Endodermal cell (in vitro differentiated cells): Measurements from ENCODE around the gene TNIK. TPM values are rescaled to one million over a fixed set of nuclear protein-coding genes. Genes with fewer than 3 reads are reported as not detected.
"Not testable (repeated sequence)": the region's sequence is repeated elsewhere in the genome, so short reads cannot be mapped to it uniquely, and the experiment has no call there.

ENCODE experiments used
- DNase-seq: peaks from one replicate; pipeline ENCODE4 v3.0.0-alpha.2; 2017
- H3K27ac ChIP-seq: 2 replicates; pipeline ENCODE4 v1.5.1; 2013; ENCODE audit warnings: mild to moderate bottlenecking, low read depth, low read length, moderate library complexity
- H3K27me3 ChIP-seq: 2 replicates; pipeline ENCODE4 v1.6.1; 2013; ENCODE audit warnings: mild to moderate bottlenecking, low read length, moderate library complexity; ENCODE audit not compliant: insufficient read depth, control insufficient read depth, poor library complexity, severe bottlenecking
- H3K36me3 ChIP-seq: 2 replicates; pipeline ENCODE4 v1.7.0; 2013; ENCODE audit warnings: mild to moderate bottlenecking, low read length, moderate library complexity; ENCODE audit not compliant: control insufficient read depth, insufficient read depth
- H3K4me1 ChIP-seq: one replicate; pipeline ENCODE4 v1.7.0; 2013; ENCODE audit warnings: low read length; ENCODE audit not compliant: control insufficient read depth, insufficient read depth
- H3K4me3 ChIP-seq: 2 replicates; pipeline ENCODE4 v1.5.1; 2013; ENCODE audit warnings: mild to moderate bottlenecking, low read length, moderate library complexity
- H3K9ac ChIP-seq: 2 replicates; pipeline ENCODE4 v1.6.1; 2013; ENCODE audit warnings: mild to moderate bottlenecking, low read length, moderate library complexity; ENCODE audit not compliant: poor library complexity, severe bottlenecking; ENCODE audit errors: extremely low read depth
- H3K9me3 ChIP-seq: 2 replicates; pipeline ENCODE4 v1.6.1; 2013; ENCODE audit warnings: mild to moderate bottlenecking, low read length, moderate library complexity; ENCODE audit not compliant: control insufficient read depth
- H3K27ac Mint-ChIP-seq: 2 replicates; pipeline ENCODE4 v1.8.0; 2020; ENCODE audit warnings: mixed read lengths
- H3K27me3 Mint-ChIP-seq: 2 replicates; pipeline ENCODE4 v1.8.0; 2021; ENCODE audit warnings: mild to moderate bottlenecking, mixed read lengths; ENCODE audit not compliant: insufficient read depth
- H3K36me3 Mint-ChIP-seq: 2 replicates; pipeline ENCODE4 v1.8.0; 2020; ENCODE audit warnings: low read depth, mixed read lengths
- H3K4me1 Mint-ChIP-seq: 2 replicates; pipeline ENCODE4 v1.8.0; 2020; ENCODE audit warnings: mixed read lengths
- H3K4me3 Mint-ChIP-seq: 2 replicates; pipeline ENCODE4 v1.8.0; 2020; ENCODE audit warnings: mild to moderate bottlenecking, moderate library complexity, mixed read lengths
- H3K9me3 Mint-ChIP-seq: 2 replicates; pipeline ENCODE4 v1.8.0; 2020; ENCODE audit warnings: mild to moderate bottlenecking, mixed read lengths
- WGBS, 2 experiments: methylation state at CpG; one replicate each; pipeline versions ENCODE4 v1.1.5 to v1.1.7; 2013; ENCODE audit warnings: missing lambda C conversion rate in 2 of 2, mixed read lengths in 1 of 2; ENCODE audit not compliant: insufficient coverage in 1 of 2, insufficient read length in 1 of 2; 5-methylcytosine and 5-hydroxymethylcytosine counted together
- total RNA-seq, 2 donors: library from RNA; stranded (reverse); fragmentation: NEBNext Ultra II Directional in 1 of 2; extraction: Animal tissue kit (Norgen Biotek cat#: 25700) in 1 of 2; gene quantifications; 2 replicates in 1 of 2; 3 replicates in 1 of 2; pipeline ENCODE4 v1.2.1, GENCODE V29; 2021
- TF ChIP-seq, protein P1 (sequence below): fragments of 200-600 bp; sonication (generic); conservative IDR thresholded peaks from 2 replicates; pipeline ENCODE4 v1.5.0; 2021; ENCODE audit warnings: antibody characterized with exemption, mild to moderate bottlenecking

TNIK gene
- total RNA-seq, 2 donors from 2014 or later: 12.2 to 14.9 TPM

- no peaks in the 10 kb centered on the region for H3K36me3 ChIP-seq
- no peak overlapping the region for H3K4me3 ChIP-seq
- no peaks in the 10 kb centered on the region for H3K9me3 ChIP-seq
- H3K9ac ChIP-seq: no peak overlapping the region
- no peaks in the 10 kb centered on the region for H3K27me3 ChIP-seq
- H3K27ac Mint-ChIP-seq: no peak overlapping the region
- peaks cover 8% of the 10 kb centered on the region for H3K4me1 Mint-ChIP-seq
- H3K4me1 ChIP-seq: no peaks in the 10 kb centered on the region
- H3K27me3 Mint-ChIP-seq: no peaks in the 10 kb centered on the region
- no peak for DNase-seq
- TF ChIP-seq, protein P1, sequence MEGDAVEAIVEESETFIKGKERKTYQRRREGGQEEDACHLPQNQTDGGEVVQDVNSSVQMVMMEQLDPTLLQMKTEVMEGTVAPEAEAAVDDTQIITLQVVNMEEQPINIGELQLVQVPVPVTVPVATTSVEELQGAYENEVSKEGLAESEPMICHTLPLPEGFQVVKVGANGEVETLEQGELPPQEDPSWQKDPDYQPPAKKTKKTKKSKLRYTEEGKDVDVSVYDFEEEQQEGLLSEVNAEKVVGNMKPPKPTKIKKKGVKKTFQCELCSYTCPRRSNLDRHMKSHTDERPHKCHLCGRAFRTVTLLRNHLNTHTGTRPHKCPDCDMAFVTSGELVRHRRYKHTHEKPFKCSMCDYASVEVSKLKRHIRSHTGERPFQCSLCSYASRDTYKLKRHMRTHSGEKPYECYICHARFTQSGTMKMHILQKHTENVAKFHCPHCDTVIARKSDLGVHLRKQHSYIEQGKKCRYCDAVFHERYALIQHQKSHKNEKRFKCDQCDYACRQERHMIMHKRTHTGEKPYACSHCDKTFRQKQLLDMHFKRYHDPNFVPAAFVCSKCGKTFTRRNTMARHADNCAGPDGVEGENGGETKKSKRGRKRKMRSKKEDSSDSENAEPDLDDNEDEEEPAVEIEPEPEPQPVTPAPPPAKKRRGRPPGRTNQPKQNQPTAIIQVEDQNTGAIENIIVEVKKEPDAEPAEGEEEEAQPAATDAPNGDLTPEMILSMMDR: no peak
- no peak overlapping the region for H3K27ac ChIP-seq
- peaks cover 4% of the 10 kb centered on the region for H3K9me3 Mint-ChIP-seq
- H3K4me3 Mint-ChIP-seq: no peak overlapping the region
- peaks cover 16% of the 10 kb centered on the region for H3K36me3 Mint-ChIP-seq
- 92% methylated on average over 2 of the region's 2 CpGs for WGBS, 2 experiments
Measured at GRCh38 chr3:171122861-171123260, 337.3 kb downstream of the TNIK start.

- 65 to 90% methylated on average over 3 of the region's 3 CpGs for WGBS, 2 experiments
- no peaks in the 10 kb centered on the region for H3K9me3 ChIP-seq
- no peak overlapping the region for H3K4me3 ChIP-seq
- no peak overlapping the region for H3K27ac ChIP-seq
- H3K4me3 Mint-ChIP-seq: no peak overlapping the region
- peaks cover 8% of the 10 kb centered on the region for H3K4me1 Mint-ChIP-seq
- H3K9ac ChIP-seq: no peak overlapping the region
- no peak overlapping the region for H3K27ac Mint-ChIP-seq
- DNase-seq: no peak
- H3K9me3 Mint-ChIP-seq: peaks cover 4% of the 10 kb centered on the region
- no peaks in the 10 kb centered on the region for H3K36me3 ChIP-seq
- H3K27me3 ChIP-seq: no peaks in the 10 kb centered on the region
- no peaks in the 10 kb centered on the region for H3K27me3 Mint-ChIP-seq
- TF ChIP-seq, protein P1: no peak
- H3K4me1 ChIP-seq: no peaks in the 10 kb centered on the region
- peaks cover 17% of the 10 kb centered on the region for H3K36me3 Mint-ChIP-seq
Measured at GRCh38 chr3:171122240-171122639, 338.0 kb downstream of the TNIK start.

DNA sequence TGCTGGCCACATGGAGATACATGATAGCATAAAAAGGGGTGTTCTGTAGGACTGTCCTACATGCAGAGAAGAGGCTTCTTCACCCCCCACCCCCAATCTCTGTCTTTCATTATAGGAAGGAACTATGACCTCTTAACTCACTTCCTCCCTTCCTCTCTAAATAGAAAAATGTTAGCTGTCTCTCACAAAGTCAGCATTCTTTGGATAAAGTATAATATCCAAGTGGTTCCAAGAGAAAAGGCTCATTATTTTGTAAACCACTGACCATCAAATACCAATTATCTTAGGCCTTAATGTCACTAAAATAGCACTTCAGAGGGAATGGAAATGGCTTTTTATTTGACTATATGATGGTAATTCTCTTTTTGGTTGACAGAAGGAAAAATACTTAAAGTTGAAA, 338.4 kb downstream of the TNIK start:
- Mint-ChIP-seq H3K4me3 (no peak overlapping the region), H3K36me3 (peaks cover 17% of the 10 kb centered on the region), H3K4me1 (peaks cover 11% of the 10 kb centered on the region), H3K9me3 (peaks cover 4% of the 10 kb centered on the region), H3K27me3 (no peaks in the 10 kb centered on the region), H3K27ac (no peak overlapping the region)
- no peaks in the 10 kb centered on the region for H3K27me3 ChIP-seq
- no peaks in the 10 kb centered on the region for H3K36me3 ChIP-seq
- no peak overlapping the region for H3K4me3 ChIP-seq
- H3K9ac ChIP-seq: no peak overlapping the region
- TF ChIP-seq, protein P1: no peak
- no peaks in the 10 kb centered on the region for H3K9me3 ChIP-seq
- no peak for DNase-seq
- H3K4me1 ChIP-seq: no peaks in the 10 kb centered on the region
- no peak overlapping the region for H3K27ac ChIP-seq

DNA sequence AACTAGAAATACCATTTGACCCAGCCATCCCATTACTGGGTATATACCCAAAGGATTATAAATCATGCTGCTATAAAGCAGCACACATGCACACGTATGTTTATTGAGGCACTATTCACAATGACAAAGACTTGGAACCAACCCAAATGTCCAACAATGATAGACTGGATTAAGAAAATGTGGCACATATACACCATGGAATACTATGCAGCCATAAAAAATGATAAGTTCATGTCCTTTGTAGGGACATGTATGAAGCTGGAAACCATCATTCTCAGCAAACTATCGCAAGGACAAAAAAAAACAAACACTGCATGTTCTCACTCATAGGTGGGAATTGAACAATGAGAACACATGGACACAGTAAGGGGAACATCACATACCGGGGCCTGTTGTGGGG, 340.8 kb downstream of the TNIK start:
- peaks cover 17% of the 10 kb centered on the region for H3K36me3 Mint-ChIP-seq
- not testable (repeated sequence) for H3K4me3 Mint-ChIP-seq, H3K9me3 ChIP-seq, H3K27me3 ChIP-seq, H3K27me3 Mint-ChIP-seq, H3K4me3 ChIP-seq, H3K4me1 ChIP-seq, H3K9me3 Mint-ChIP-seq, H3K27ac Mint-ChIP-seq, DNase-seq, H3K27ac ChIP-seq, H3K9ac ChIP-seq, H3K36me3 ChIP-seq
- 99 to 100% methylated on average over 1 to 3 of the region's 3 CpGs for WGBS, 2 experiments
- H3K4me1 Mint-ChIP-seq: peaks cover 13% of the 10 kb centered on the region

- H3K36me3 ChIP-seq, H3K4me3 Mint-ChIP-seq, H3K4me1 ChIP-seq, H3K27me3 ChIP-seq, H3K9ac ChIP-seq, H3K4me3 ChIP-seq, DNase-seq, H3K9me3 ChIP-seq, H3K27ac ChIP-seq, H3K27ac Mint-ChIP-seq, H3K27me3 Mint-ChIP-seq, H3K9me3 Mint-ChIP-seq: not testable (repeated sequence)
- 95% methylated on average over 2 of the region's 3 CpGs; no CpG with 5 or more reads in 1 of the 2 experiments for WGBS, 2 experiments
- Mint-ChIP-seq H3K4me1 (peaks cover 13% of the 10 kb centered on the region), H3K36me3 (peaks cover 17% of the 10 kb centered on the region)
Measured at GRCh38 chr3:171118993-171119392, 341.2 kb downstream of the TNIK start.
